ENCODE results near the gene EXOC3L4. TPM values are rescaled to one million over a fixed set of nuclear protein-coding genes. Genes with fewer than 3 reads are reported as not detected.

The EXOC3L4 gene
- polyA plus RNA-seq, 1 of the 3 experiments (the other 2 are of a cell fraction): 0.46 TPM

DNA sequence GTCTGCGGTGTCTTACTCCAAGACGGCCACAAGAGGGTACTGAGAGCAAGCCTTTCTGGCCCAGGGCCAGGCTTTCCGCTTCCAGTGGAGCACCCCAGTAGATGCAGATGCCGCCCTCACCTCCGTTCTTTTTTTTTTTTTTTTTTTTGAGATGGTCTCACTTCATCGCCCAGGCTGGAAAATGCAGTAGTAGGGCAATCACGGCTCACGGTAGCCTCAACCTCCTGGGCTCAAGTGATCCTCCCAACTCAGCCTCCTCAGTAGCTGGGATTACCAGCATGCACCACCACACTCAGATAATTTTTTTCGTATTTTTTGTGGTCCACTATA lies 16.1 kb upstream of the EXOC3L4 start:
- Histone ChIP-seq H2AFZ (ENCODE audit: low read depth) (no peak overlapping the region), H3K27me3 (ENCODE audit: insufficient read depth) (no peaks in the 10 kb centered on the region), H3K79me2 (ENCODE audit: insufficient read depth) (no peaks in the 10 kb centered on the region), H3K4me2 (no peak overlapping the region), H4K20me1 (ENCODE audit: insufficient read depth) (no peaks in the 10 kb centered on the region), H3K4me1 (ENCODE audit: control insufficient read depth in 1 of 2, insufficient read depth in 2 of 2, low read depth in 1 of 2, low read length in 1 of 2) (peaks cover 0 to 3% of the 10 kb centered on the region in 2 experiments; a peak in 1 of 4 replicates), H3K9ac (no peak overlapping the region), H3K4me3 (ENCODE audit: low read depth in 2 of 2, low read length in 1 of 2) (no peak overlapping the region), H3F3A (replicated peaks; ENCODE audit: insufficient read depth) (no peaks in the 10 kb centered on the region), H3K9me3 (no peaks in the 10 kb centered on the region), H3K36me3 (replicated peaks in 1 of 2; ENCODE audit: control insufficient read depth in 1 of 2, insufficient read depth in 2 of 2, low read length in 1 of 2) (no peaks in the 10 kb centered on the region), H3K27ac (ENCODE audit: low read depth in 2 of 2, low read length in 1 of 2) (no peak overlapping the region), H3K9me2 (no peaks in the 10 kb centered on the region)
- peak; percentile 86 for DNase-seq
- ChIA-PET POLR2A (interaction anchor here (0.7 kb wide), 1 partner anchor 157 kb away, joined by 6 read pairs; no protein-coding TSS in a partner anchor), CTCF (interaction anchor here (0.6 to 7.4 kb wide), 15 partner anchors 8 to 391 kb away, joined by 3 to 99 read pairs (median 3); partner anchors contain the start of gene EIF5)
- TF ChIP-seq EP300 (IDR thresholded peaks at IDR 0.05; ENCODE audit: borderline replicate concordance in 1 of 2, low read depth in 1 of 2, low read length in 1 of 2) (no peak), CHD2 (IDR thresholded peaks at IDR 0.05; ENCODE audit: low read length, partially characterized antibody) (no peak), MEF2A (IDR thresholded peaks at IDR 0.05; ENCODE audit: borderline replicate concordance, low read depth) (no peak), FOXJ3 (CRISPR knock-in tag; IDR thresholded peaks at IDR 0.05) (no peak), NFIC (IDR thresholded peaks at IDR 0.05; ENCODE audit: borderline replicate concordance) (peak; percentile 96), GABPA (IDR thresholded peaks at IDR 0.05; ENCODE audit: low read depth) (no peak), ZBTB33 (IDR thresholded peaks at IDR 0.05; ENCODE audit: borderline replicate concordance, low read depth) (no peak), RAD21 (IDR thresholded peaks at IDR 0.05; ENCODE audit: low read length) (peak; percentile 79), TAF1 (IDR thresholded peaks at IDR 0.05; ENCODE audit: borderline replicate concordance, low read depth, low read length) (no peak), RXRA (IDR thresholded peaks at IDR 0.05; ENCODE audit: borderline replicate concordance, low read depth) (no peak), TCF12 (IDR thresholded peaks at IDR 0.05) (no peak), SMC3 (IDR thresholded peaks at IDR 0.05; ENCODE audit: low read depth, low read length) (peak; percentile 84)
- TF ChIP-seq, protein P1, sequence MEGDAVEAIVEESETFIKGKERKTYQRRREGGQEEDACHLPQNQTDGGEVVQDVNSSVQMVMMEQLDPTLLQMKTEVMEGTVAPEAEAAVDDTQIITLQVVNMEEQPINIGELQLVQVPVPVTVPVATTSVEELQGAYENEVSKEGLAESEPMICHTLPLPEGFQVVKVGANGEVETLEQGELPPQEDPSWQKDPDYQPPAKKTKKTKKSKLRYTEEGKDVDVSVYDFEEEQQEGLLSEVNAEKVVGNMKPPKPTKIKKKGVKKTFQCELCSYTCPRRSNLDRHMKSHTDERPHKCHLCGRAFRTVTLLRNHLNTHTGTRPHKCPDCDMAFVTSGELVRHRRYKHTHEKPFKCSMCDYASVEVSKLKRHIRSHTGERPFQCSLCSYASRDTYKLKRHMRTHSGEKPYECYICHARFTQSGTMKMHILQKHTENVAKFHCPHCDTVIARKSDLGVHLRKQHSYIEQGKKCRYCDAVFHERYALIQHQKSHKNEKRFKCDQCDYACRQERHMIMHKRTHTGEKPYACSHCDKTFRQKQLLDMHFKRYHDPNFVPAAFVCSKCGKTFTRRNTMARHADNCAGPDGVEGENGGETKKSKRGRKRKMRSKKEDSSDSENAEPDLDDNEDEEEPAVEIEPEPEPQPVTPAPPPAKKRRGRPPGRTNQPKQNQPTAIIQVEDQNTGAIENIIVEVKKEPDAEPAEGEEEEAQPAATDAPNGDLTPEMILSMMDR (IDR thresholded peaks at IDR 0.05): peak; percentile 70
- TF ChIP-seq, protein P2, sequence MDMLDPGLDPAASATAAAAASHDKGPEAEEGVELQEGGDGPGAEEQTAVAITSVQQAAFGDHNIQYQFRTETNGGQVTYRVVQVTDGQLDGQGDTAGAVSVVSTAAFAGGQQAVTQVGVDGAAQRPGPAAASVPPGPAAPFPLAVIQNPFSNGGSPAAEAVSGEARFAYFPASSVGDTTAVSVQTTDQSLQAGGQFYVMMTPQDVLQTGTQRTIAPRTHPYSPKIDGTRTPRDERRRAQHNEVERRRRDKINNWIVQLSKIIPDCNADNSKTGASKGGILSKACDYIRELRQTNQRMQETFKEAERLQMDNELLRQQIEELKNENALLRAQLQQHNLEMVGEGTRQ (IDR thresholded peaks at IDR 0.05; ENCODE audit: borderline replicate concordance, low read depth, low read length): no peak
- TF ChIP-seq, protein P3, sequence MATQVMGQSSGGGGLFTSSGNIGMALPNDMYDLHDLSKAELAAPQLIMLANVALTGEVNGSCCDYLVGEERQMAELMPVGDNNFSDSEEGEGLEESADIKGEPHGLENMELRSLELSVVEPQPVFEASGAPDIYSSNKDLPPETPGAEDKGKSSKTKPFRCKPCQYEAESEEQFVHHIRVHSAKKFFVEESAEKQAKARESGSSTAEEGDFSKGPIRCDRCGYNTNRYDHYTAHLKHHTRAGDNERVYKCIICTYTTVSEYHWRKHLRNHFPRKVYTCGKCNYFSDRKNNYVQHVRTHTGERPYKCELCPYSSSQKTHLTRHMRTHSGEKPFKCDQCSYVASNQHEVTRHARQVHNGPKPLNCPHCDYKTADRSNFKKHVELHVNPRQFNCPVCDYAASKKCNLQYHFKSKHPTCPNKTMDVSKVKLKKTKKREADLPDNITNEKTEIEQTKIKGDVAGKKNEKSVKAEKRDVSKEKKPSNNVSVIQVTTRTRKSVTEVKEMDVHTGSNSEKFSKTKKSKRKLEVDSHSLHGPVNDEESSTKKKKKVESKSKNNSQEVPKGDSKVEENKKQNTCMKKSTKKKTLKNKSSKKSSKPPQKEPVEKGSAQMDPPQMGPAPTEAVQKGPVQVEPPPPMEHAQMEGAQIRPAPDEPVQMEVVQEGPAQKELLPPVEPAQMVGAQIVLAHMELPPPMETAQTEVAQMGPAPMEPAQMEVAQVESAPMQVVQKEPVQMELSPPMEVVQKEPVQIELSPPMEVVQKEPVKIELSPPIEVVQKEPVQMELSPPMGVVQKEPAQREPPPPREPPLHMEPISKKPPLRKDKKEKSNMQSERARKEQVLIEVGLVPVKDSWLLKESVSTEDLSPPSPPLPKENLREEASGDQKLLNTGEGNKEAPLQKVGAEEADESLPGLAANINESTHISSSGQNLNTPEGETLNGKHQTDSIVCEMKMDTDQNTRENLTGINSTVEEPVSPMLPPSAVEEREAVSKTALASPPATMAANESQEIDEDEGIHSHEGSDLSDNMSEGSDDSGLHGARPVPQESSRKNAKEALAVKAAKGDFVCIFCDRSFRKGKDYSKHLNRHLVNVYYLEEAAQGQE (IDR thresholded peaks at IDR 0.05; ENCODE audit: low read depth, low read length): no peak
- 4% methylated on average over 8 of the region's 9 CpGs for WGBS (ENCODE audit: low lambda C conversion rate)

Data from SK-N-SH (cell line).